Hypothalamus (tissue), 51 donors: Measurements from ENCODE around the gene SLC6A11.

Source experiments
- DNase-seq, 51 donors: peaks; one replicate each; lab custom pipeline; 2025; lab: John Stamatoyannopoulos, UW

The SLC6A11 gene

DNA sequence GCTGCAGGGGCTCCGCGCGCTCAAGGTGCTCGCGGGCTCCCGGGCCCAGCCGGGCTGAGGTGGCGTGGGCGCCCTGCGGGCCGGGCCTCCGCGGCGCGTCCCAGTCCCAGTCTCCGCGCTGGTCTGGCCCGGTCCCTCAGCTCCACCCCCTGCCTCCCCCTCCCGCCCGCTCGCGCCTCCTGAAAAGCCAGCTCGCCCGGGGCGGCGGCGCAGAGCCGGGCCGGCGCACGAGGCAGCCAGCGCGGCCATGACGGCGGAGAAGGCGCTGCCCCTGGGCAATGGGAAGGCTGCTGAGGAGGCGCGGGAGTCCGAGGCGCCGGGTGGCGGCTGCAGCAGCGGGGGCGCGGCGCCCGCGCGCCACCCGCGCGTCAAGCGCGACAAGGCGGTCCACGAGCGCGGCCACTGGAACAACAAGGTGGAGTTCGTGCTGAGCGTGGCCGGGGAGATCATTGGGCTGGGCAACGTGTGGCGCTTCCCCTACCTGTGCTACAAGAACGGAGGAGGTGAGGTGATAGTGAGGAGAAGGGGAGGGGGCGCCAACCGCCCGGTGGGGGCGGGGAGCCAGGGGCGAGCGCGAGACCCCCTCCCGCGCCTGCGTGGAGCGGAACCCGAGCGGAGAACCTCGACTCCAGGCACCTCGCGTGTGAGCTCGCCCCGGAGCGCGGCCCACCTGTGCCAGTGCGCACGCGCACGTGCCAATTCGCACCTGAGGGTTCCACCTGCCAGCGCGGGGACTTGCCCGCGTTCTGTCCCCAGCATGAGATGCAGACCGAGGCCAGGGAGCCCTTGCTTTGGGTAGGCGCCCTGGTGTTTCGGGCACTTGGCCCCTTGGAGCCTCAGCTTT is at the start of gene SLC6A11:
SLC6A11 (plus strand) TSS at position 210 of the 844 bp plus-strand sequence; CDS start at position 248, 38 bp downstream.
- peak in 25 of 51 donors; percentile 6 to 64 (median 41) for DNase-seq

DNA sequence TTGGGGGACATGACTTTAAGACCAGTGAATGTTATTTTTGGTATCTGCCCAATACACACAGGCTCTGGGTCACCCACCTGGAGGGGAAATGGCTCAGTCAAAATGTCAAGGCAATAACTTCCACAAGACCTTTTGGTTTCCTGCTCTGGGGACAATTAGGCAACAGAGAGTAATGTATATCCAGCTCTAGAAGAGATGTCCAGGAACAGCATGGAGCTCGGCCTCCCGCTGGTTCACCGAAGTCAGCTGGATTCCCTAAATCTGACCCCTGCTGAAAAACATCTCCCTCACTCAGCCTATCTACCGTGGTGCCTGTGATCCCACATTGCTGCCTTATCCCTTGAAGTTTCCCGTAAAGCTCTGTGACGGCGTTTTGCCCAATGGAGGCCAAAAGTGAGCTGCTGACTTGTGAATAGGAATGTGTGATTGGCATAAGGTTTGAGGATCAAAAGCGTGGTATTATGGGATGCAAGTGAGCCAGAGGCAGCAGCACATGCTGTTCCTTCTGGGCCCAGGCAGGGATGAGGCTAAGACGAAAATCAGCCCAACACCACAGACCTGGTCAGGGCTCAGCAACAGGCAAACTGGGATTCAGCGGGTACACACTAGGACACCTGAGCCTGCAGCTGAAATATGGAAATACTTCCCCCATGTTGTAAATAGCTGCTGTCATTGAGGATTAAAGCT is 47.2 kb upstream of the SLC6A11 start:
- DNase-seq = no peak

DNA sequence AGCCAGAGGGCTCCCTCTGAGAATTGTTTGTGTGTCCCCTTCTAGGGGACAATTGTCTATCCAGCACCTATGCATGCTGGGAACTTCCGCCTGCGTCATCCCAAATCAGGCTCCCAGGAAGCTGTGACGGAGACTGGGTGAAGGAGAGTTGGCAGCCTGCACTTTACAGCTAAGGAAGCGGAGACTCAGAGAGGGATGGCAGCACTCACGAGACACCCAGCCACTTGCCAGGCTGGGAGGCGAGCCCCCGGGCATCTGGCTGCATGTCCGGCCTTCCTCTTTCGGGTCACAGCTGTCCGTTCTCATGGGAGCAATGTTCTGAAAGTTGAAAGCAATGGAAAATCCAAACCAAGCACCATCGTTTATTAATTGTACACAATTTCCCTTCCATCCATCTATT is 45.5 kb upstream of the SLC6A11 start:
- no peak for DNase-seq

DNA sequence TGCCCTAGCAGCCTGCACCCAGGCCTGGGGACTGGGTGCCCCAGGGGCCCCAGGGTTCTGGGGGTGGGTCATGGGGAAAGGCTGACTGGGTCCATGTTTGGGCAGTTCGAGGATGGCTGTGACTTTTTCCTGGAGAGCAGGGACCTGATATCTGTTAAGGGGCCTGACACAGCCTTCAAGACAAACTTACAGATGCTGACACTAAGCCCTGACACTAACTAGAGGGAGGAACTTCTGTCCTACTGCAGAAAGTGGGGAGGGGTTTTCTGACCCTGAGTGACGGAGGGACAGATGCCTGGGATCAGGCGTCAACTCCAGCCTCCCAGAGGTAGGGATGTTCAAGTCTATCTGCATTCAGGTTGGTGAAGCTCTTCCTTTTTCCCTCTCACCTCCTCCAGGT is 45.0 kb upstream of the SLC6A11 start:
- DNase-seq = no peak

DNA sequence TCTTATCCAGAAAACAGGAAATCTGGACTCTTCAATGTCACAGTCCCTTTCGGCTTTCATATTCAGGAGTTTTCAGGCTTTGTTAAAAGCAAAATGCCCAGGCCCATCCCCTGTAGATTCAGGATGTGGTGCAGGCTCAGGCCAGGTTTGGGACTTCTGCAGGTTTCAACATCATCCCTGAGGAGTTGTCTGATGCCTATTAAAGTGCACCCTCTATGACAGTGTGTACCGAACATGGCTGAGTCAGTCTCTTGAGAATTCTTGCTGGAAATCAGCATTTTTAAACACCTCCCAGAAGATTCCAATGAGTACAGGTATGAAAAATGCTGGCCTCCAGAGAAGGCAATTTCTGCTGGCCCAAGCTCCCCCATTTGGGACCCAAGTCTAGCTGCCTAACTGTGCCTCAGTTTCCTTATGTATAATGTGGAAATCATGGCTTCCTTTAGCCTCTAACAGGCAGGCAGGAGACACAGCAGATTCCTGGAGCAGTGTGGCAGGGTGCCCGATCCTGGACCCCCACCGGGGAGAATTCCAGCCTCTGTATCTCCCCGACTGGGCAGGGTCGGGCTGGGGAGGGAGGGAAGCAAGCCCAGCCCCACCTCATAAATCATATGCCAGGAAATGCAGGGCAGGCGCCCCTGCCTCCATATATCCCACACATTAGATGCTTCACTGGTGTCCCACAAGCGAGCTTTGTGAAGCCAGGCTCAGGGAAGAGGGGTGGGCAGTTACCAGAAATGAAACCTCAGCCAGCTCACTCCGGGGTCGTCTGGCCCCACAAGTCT is 44.4 kb upstream of the SLC6A11 start:
- DNase-seq = no peak

DNA sequence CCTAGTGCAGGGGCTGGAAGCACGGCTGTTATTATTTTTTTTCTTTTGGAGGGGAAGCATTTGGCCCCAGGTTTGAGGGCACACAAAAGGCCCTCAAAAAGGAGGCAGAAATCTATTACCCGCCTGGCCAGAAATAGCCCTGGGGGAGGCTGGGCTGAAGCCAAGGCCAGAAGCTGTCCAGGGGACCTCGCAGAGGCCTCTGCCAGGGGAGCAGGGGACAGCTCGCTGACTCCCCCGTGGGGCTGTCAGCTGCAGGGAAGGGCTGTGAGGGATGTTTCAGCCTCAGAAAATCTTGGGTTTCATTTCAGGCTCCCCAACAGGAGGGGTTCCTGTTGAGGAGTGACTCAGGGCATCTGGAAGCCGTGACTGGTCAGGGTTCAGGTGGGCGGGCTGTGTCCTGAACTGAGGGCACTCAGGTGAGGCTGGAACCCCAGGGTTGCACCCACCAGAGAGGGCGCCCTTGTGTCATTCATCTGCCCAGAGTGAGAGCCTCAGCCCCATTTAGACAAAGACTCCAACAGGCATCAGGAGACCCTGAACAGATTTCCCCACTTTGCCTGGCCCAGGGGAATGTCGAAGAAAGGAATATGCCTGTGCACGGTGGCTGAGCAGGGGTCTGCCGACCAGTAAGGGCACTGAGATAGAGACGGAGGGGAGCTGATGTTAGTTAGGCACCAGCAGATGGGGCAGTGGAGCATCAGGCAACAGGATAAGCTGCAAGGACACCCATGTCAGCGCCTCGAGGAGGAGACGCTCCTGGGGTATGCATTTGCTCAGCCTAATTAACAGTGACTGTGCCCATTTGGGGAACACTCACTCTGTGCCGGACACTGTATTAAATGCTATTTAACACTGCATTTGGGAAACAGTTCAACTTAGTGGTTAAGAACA is 43.5 kb upstream of the SLC6A11 start:
- DNase-seq = no peak

DNA sequence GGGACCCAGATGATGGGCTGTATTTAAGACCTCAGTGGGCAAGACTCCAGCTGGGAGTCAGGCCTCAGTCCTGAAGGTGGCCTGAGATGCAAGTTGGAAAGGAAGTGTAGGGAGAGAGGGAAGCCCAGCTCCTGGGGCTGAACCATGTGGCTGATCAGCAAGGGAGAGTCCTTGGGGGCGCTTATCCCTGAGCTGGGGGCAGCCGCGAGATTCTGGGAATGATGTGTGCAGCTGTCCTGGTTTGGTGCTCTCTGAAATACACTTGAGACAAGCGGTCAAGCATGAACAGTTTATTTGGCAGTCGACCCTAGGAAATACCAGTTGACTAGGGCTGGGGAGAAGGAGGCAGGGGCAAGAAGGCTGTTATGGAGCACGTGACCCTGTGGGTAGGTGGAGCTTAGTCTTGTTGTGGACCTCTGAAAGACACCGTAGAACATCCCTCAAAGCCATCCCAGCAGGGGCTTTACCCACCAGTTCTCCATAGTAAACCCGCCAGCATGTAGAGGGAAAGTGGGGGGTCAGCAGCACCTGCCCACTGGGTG is 41.8 kb upstream of the SLC6A11 start:
- DNase-seq = no peak

DNA sequence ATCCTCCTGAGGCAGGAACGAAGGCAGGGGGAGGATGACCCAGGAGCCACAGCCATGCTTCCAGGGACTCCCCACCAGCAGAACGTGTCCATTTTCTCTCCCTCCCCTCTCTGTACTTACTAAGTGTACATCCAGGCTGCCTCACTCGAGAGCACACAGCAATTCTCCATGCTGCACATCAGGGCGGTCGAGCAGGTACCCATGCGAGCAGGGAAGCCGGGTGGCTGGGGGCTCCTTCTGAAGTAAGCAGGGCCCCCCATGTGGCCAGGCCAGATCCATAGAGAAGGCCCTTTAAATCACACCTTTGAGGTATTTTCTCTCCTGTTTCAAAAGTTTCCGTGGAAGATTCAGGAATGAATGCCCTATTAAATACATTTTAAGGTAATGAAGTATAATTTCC is 41.2 kb upstream of the SLC6A11 start:
- DNase-seq = no peak

DNA sequence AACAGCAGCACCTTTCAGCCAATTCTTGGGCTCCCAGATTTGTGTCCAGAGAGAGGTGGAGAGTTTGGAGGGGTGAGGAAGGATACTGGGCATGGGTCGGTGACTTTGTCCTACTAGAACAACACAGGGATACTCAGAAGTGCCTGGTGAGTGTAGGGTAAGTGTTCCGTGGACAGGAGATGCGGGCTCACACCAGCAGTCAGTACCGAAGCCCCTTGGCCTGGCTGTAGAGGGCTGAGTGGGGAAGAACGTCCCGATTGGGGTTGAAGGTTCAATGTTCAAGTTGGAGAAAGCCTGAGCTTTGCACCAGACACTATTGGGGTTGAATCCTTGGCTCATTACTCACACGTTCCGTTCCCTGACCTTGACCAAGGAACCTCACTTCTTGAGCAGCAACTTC is 40.8 kb upstream of the SLC6A11 start:
- DNase-seq = no peak

DNA sequence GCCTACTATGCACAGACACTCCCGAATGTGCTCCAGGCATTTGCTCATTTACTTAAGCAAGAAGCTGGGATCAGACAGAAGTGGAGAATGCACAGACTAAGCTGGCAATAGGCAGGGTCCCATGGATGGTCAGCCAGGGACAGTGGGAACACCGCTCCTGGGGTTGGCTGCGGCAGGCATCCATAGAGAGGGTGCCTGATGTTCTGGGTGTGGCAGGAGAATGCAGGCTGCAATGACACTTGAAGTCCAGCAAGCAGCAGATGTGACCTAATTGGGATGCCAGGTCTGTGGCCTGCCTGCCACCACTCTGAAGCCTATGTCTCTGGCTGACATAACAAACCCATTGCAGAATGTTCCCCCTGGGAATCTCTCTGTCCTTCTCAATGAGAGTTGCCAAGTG is 40.2 kb upstream of the SLC6A11 start:
- no peak for DNase-seq

DNA sequence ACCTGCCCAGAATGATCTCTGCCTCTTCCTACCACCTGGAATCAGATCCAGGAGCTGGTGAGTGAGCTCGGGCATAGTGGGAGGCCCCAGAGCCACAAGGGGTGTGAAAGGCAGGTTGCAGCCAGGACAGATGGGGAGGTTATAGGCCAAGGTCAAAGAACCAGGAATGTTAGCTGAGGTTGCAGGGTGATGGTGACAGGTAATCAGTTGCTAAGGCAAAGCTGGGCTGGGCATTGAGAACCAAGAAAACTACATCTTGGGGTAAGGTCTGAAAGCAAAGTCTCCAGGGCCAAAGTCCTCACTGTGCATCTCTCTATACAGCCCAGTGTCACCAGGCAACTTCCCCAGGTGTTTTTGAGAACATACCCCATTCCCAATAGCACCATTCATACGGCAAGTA is 38.4 kb upstream of the SLC6A11 start:
- no peak for DNase-seq

DNA sequence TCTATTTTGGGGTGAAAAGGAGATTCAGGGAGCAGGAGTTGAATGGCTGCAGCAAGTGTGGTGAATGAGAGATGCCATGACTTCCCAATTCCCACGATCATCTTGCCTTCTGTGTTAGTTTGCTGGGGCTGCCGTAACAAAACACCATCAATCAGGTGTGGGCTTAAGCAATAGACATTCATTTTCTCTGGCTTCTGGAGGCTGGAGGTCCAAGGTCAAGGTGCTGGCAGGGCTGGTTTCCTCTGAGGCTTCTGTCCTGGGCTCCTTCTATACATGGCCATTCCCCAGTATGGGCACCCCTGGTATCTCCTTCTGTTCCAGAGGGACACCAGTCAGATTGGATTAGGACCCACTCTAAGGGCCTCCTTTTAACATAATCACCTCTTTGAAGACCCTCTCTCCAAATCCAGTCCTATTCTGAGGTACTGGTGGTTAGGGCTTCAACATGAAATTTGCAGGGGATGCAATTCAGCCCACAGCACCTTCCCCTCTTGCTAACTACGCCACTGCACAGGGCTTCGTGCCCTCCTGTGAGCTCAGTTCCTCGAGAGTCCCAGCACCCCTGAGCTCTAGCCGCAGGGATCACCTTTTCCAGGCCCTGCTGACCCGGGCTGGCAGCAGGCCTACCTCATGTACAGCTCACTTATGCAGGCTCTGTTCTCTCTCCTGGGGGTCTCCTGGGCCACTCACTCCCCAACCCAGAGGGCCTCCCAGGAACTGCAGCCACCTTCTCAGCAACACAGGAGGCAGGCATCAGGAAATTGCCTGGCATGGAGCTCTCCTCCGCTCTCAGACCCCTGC is 37.3 kb upstream of the SLC6A11 start:
- DNase-seq = no peak

DNA sequence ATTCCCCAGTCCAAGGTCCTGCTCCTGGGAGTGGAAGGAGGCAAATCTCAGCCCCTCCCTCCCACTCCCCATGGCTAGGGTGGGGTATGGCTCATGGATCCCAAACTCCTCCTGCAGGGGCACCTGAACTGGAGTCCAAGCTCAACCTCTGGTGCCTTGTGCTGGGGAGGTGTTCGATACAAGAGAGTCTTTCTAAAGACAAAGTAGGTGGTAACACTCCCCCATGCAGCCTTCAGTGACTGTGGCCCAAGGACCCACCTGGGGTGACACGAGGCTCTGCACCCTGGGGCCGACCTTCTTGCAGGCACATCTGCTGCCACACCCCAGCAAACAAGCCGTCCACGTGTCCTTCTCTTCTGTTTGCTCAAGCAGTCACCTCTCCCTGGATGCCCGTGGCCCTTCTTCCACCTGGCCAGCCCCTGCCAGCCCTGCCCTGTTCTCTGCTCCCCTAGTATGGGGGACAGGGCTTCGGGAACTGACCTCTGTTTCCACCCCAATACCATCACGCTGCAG is 36.7 kb upstream of the SLC6A11 start:
- no peak for DNase-seq

DNA sequence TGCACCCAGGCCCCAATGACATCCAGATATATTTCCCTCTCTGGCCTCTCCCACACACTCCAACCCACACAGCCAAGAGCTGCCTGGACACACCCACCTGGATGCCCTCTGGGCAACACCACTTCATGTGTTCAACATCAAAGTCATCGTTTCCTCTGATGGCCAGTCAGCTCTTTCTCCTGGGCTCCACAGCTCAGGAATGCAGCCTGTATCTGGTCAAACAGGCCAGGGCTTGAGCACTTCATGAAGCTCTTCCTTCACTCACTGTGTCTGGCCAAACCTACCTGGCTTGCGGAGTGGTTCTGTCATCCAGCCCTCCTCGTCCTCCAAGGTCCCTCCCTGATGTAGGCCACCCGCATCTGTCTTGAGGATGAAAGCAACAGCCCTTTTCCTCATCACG is 35.8 kb upstream of the SLC6A11 start:
- no peak for DNase-seq

DNA sequence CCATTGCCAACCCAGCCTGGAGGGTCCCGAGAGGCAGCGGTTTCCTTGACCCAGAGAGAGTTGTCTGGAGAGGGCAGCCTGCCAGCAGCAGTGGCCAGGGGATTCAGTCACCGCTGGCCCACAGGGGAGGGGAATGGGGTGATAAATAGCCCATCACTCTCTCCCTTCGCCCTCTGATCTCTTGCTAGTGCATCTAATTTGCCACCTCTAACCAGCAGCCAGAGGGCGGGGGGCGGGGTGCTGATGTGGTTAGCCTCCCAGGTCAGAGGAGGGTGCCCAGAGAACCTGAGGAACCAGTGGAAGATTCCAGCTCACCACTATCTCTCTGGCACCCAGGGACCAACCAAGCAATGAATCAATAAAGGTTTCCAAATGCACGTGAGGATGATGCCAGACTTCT is 35.1 kb upstream of the SLC6A11 start:
- no peak for DNase-seq

DNA sequence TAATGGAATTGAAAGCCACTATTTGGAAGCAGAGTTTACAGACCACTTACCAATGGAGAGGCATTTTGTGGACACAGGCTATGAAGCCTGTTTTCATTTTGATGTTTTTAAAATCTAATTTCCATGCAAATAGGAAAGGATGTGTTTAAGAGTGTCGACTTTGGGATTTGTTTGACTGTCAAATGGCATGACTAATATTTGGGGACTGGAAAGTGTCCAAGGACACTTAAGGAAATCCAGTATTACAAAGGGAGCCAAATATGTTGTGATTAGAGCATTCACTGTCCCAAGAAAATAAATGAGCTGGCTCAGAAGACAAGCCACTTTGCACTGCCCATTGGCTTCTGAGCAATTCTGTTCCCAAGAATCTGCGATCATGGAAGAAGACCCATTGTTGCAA is 34.0 kb upstream of the SLC6A11 start:
- DNase-seq = no peak

DNA sequence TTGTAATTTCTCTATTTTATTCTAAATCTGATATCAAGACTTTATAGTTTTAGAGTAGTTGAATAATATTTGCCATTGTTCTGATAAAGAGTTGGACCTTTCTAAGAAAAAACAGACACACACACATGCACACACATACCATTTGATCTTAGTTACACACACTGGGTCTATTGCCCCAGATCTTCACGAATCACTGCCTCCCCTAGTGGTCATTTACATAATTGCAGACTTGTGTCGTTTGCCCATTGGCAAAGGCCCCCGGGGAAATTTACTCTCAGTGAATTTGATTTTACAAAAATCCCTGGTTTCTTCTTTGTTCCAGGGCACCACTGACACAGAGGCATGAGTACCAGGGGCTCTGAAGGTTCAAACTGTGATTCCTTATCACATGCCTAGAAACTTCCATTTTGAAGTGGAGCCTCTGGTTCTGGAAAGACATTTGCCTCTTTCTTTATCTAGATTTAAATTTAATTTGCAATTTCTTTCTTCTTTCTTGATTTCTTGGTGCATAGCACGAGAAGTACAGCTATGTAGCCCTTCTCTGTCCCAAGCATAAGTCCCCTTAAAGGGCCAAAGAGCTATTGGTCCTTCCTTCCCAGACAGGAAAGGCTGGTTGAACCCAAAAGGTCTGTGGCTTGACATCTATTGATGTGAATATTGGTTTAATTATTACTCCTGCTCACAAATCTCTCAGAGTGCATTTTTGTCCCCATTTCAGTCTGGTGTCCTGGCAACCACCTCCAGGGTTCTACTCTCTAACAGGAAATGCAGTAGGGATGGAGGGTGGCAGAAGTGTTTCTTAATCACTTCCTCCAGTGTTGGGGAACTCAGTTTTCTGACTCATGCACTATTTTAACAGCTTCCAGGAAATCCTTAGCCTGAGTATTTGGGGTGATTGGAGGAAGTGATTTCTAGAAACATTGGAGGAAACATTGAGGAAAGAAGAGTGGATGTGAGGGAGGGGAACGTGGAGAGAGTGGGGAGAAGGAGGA is 32.4 kb upstream of the SLC6A11 start:
- peak in 9 of 51 donors; percentile 9 to 60 (median 22) for DNase-seq

DNA sequence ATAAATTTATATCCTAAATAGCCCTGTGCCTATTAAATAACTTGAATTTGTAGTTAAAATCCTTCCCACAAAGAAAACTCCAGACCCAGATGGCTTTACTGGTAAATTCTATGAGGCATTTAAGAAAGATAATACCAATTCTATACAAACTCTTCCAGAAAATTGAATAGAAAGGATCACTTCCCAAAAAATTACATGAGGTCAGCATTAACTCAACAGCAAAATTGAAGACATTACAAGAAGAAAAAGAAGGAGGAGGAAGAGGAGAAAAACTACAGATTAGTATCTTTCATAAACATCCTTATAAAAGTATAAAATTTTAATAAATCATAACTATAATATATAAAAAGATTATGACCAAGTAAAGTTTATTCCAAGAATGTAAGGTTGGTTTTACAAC is 29.4 kb upstream of the SLC6A11 start:
- no peak for DNase-seq
